OCI-LY3 (cell line): Measurements from ENCODE around the gene OR10H5.
"Not testable (repeated sequence)": the region's sequence is repeated elsewhere in the genome, so short reads cannot be mapped to it uniquely, and the experiment has no call there.

ENCODE experiments used
- H2AFZ ChIP-seq: fragments of 200-600, 300-600 bp; shearing (Covaris generic); 2 replicates; pipeline ENCODE4 v1.6.0; 2014; ENCODE audit warnings: antibody characterized with exemption, low read depth, low read length
- H3K27ac ChIP-seq: fragments of 200-600, 300-600 bp; sonication (generic); 2 replicates; pipeline ENCODE4 v1.5.1; 2014; ENCODE audit warnings: mild to moderate bottlenecking, low read length, moderate library complexity, mixed read lengths
- H3K27me3 ChIP-seq: fragments of 200-600, 300-600 bp; sonication (generic); 2 replicates; pipeline ENCODE4 v1.6.1; 2014; ENCODE audit warnings: low read depth, low read length, mixed read lengths
- H3K36me3 ChIP-seq: fragments of 200-600, 300-600 bp; sonication (generic); replicated peaks from 2 replicates; pipeline ENCODE3; 2014; ENCODE audit warnings: low read depth, low read length, mixed read lengths
- H3K4me1 ChIP-seq: fragments of 300-600, 200-600 bp; sonication (generic); 2 replicates; pipeline ENCODE4 v1.6.1; 2014; ENCODE audit warnings: low read length, mixed read lengths
- H3K4me2 ChIP-seq: fragments of 200-600, 300-600 bp; sonication (generic); 2 replicates; pipeline ENCODE4 v1.6.1; 2014; ENCODE audit warnings: low read length, mixed read lengths
- H3K4me3 ChIP-seq: fragments of 300-600, 200-600 bp; sonication (generic); 2 replicates; pipeline ENCODE4 v1.5.1; 2014; ENCODE audit warnings: antibody characterized with exemption, mild to moderate bottlenecking, low read length, moderate library complexity
- H3K79me2 ChIP-seq: fragments of 300-600, 200-600 bp; shearing (Covaris generic); 2 replicates; pipeline ENCODE4 v1.6.1; 2014; ENCODE audit warnings: mild to moderate bottlenecking, low read length, mixed read lengths
- H3K9ac ChIP-seq: fragments of 300-600, 200-600 bp; shearing (Covaris generic); 2 replicates; pipeline ENCODE4 v1.6.0; 2014; ENCODE audit warnings: mild to moderate bottlenecking, low read length, moderate library complexity
- H3K9me3 ChIP-seq: fragments of 200-600, 300-600 bp; shearing (Covaris generic); 2 replicates; pipeline ENCODE4 v1.6.1; 2014; ENCODE audit warnings: low read length, mixed read lengths; ENCODE audit not compliant: insufficient read depth
- H4K20me1 ChIP-seq: fragments of 200-600, 300-600 bp; sonication (generic); 2 replicates; pipeline ENCODE4 v1.6.1; 2016; ENCODE audit warnings: low read length, mixed read lengths; ENCODE audit not compliant: insufficient read depth
- EZH2phosphoT487 ChIP-seq: fragments of 200-600 bp; shearing (Covaris generic); IDR thresholded peaks from 2 replicates; pipeline ENCODE4 v1.6.1; 2018; ENCODE audit warnings: antibody characterized with exemption, mixed run types, low read depth
- TF ChIP-seq, protein P1 (sequence below): fragments of 200-600, 300-600 bp; sonication (generic); IDR thresholded peaks from 2 replicates; pipeline ENCODE4 v1.5.1; 2014; ENCODE audit warnings: antibody characterized with exemption, low read length, low read depth

The OR10H5 gene

DNA sequence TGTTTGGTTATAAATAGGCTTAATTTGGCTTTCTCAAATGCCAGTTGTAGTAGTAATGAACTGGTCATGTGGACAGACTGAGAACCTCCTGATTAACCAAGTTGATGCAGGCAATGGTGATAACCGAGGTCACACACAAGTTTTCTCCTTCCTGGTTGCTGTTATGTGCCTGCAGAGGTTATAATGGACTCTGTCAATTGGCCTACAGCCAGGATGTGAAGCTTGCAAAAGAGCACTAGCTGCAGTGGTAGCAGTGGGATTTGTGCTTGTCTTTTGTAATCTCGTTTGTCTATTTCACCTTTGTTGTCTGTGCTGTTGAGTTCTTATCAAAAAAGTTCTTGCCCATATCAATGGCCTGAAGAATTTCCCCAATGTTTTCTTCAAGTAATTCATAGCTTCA, 29.1 kb upstream of the OR10H5 start:
- H3K27ac ChIP-seq: no peak overlapping the region
- H3K4me2 ChIP-seq: no peak overlapping the region
- no peak overlapping the region for H3K9ac ChIP-seq
- no peak overlapping the region for H2AFZ ChIP-seq
- no peak overlapping the region for H3K4me3 ChIP-seq
- H3K27me3 ChIP-seq: no peaks in the 10 kb centered on the region
- no peaks in the 10 kb centered on the region for H3K36me3 ChIP-seq
- no peaks in the 10 kb centered on the region for H4K20me1 ChIP-seq
- no peaks in the 10 kb centered on the region for H3K4me1 ChIP-seq
- H3K9me3 ChIP-seq: no peaks in the 10 kb centered on the region
- TF ChIP-seq, protein P1, sequence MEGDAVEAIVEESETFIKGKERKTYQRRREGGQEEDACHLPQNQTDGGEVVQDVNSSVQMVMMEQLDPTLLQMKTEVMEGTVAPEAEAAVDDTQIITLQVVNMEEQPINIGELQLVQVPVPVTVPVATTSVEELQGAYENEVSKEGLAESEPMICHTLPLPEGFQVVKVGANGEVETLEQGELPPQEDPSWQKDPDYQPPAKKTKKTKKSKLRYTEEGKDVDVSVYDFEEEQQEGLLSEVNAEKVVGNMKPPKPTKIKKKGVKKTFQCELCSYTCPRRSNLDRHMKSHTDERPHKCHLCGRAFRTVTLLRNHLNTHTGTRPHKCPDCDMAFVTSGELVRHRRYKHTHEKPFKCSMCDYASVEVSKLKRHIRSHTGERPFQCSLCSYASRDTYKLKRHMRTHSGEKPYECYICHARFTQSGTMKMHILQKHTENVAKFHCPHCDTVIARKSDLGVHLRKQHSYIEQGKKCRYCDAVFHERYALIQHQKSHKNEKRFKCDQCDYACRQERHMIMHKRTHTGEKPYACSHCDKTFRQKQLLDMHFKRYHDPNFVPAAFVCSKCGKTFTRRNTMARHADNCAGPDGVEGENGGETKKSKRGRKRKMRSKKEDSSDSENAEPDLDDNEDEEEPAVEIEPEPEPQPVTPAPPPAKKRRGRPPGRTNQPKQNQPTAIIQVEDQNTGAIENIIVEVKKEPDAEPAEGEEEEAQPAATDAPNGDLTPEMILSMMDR: no peak
- H3K79me2 ChIP-seq: no peaks in the 10 kb centered on the region

DNA sequence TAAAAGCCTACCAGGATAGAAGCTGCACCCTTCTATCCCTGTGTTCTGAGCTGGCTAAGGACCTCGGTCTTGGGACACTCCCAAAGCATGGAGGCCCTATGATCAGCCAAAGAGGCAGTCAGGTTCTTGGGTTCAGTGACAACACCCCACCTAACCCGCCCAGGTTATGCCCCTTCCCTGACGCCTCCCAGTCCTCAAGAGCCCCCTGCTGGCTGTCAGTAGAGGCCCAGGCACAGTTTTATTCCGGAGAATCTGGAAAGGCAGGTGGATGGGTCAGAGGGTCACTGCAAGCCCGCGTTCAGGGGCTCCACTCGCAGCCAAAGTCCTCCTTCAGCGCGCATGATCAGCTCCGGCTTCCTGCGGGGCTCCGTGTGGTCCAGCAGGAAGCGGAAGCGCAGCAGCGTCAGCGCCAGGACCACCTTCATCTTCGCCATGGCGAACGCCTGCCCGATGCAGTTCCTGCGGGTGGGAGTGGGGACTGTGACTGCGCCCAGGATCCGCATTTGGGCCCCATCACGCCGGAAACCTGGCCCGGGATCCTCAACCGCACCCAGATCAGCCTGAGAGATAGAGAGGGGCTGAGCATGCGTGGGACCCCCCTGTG, 27.4 kb upstream of the OR10H5 start:
- no peaks in the 10 kb centered on the region for H3K9me3 ChIP-seq

DNA sequence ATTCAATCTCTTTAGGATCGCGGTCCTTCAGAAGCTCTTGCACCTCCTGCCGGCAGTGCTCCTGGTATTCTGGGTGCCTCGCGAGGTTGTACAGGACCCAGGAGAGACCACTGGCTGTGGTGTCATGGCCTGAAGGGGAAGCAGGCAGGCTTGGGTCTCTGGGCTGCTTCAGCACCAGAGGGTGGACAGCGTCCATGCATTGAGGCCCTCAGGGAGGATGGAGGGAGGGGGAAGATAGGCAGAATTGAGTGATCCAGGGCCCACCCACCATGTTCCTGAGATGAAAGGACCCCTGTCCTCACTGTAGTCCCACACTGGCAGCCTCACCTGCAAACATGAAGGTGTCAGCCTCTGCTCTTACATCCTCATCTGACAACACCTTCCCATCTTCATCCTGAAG, 17.9 kb upstream of the OR10H5 start:
- Histone ChIP-seq H2AFZ (no peak overlapping the region), H3K79me2 (no peaks in the 10 kb centered on the region), H4K20me1 (no peaks in the 10 kb centered on the region), H3K9me3 (no peaks in the 10 kb centered on the region), H3K4me2 (no peak overlapping the region), H3K27me3 (no peaks in the 10 kb centered on the region), H3K36me3 (no peaks in the 10 kb centered on the region), H3K4me3 (no peak overlapping the region), H3K27ac (no peak overlapping the region), H3K4me1 (no peaks in the 10 kb centered on the region), H3K9ac (no peak overlapping the region)
- TF ChIP-seq, protein P1: no peak
- TF ChIP-seq EZH2phosphoT487: no peak

More for the DNA sequence above, 27.4 kb upstream of the OR10H5 start:
- no peaks in the 10 kb centered on the region for H3K36me3 ChIP-seq
- H4K20me1 ChIP-seq: no peaks in the 10 kb centered on the region
- H3K9ac ChIP-seq: no peak overlapping the region
- TF ChIP-seq EZH2phosphoT487: no peak
- TF ChIP-seq, protein P1: no peak
- no peak overlapping the region for H3K27ac ChIP-seq
- no peaks in the 10 kb centered on the region for H3K27me3 ChIP-seq
- H3K4me2 ChIP-seq: no peak overlapping the region
- H3K4me3 ChIP-seq: no peak overlapping the region
- no peaks in the 10 kb centered on the region for H3K79me2 ChIP-seq
- no peak overlapping the region for H2AFZ ChIP-seq
- no peaks in the 10 kb centered on the region for H3K4me1 ChIP-seq

DNA sequence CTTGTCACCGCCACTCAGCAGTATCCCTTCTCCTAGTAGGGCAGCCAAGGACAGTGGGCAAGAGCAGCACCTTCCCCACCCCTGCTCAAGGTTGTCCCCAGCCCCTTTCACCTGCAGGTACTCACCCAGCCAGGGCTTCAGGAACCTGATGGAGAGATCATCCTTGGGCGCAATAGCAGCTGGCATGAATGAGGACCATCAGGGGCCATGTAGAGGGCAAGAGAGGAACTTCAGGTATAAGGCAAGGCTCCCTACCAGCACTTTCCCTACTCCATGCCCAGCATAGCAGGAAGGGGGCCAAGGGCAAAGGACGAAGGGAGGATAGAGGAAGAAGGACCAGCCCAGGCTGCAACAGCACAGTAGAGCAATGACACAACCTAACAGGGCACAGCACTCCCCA, 13.3 kb upstream of the OR10H5 start:
- not testable (repeated sequence) for H3K4me2 ChIP-seq, H3K4me3 ChIP-seq, H2AFZ ChIP-seq, H3K4me1 ChIP-seq, H3K79me2 ChIP-seq, H3K36me3 ChIP-seq, H3K27ac ChIP-seq, H3K27me3 ChIP-seq, H3K9me3 ChIP-seq, H4K20me1 ChIP-seq, H3K9ac ChIP-seq

DNA sequence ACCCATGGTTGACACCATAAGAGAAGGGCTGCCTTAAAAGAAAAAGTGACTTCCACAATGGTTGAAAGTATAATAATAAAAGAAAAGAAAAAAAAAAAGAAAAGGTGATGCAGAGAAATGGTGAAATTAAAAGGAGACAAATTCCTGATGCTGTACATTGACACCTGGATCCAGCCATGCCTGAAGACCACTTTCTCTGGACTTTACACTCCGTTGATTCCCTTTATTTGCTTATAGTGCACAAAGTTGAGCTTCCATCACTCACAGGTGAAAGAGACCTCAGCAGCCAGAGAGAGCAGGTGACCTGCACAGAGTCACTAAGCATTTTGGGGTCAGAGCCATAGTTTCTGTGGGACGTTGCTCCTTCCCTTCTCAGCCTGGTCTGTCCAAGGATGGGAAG, 12.2 kb upstream of the OR10H5 start:
- no peaks in the 10 kb centered on the region for H4K20me1 ChIP-seq
- no peak overlapping the region for H3K9ac ChIP-seq
- TF ChIP-seq, protein P1: no peak
- TF ChIP-seq EZH2phosphoT487: no peak
- H3K4me3 ChIP-seq: no peak overlapping the region
- no peaks in the 10 kb centered on the region for H3K36me3 ChIP-seq
- no peak overlapping the region for H3K4me2 ChIP-seq
- no peaks in the 10 kb centered on the region for H3K27me3 ChIP-seq
- no peaks in the 10 kb centered on the region for H3K79me2 ChIP-seq
- H3K4me1 ChIP-seq: no peaks in the 10 kb centered on the region
- H3K9me3 ChIP-seq: no peaks in the 10 kb centered on the region
- H3K27ac ChIP-seq: no peak overlapping the region
- H2AFZ ChIP-seq: no peak overlapping the region
